DMS 273 treated with DMSO at 0.1 percent for 48 hours (cell line): ENCODE data around the gene ESR2.
"Not testable (repeated sequence)": the region's sequence is repeated elsewhere in the genome, so short reads cannot be mapped to it uniquely, and the experiment has no call there.

Experiments
- DNase-seq: peaks from one replicate; lab custom pipeline; 2025; lab: John Stamatoyannopoulos, UW

The ESR2 gene

DNA sequence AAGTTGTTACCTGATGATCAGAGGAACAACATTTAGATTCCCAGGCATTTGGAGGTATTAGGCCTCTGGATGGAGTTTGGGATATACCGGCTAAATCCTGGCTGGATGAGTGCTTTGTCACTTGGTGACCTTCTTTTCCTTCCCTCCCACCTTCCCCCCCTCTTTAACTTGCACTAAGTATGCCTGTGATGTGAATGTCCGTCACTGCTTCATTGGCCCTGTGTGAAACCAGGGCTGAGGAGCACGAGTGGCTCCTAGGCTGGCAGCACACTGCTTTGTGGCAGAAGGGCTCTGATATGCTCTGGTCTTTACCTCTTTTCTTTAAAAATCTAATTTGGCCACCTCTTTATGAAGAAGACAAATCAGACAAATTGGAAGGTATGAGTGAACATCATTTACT lies 95.7 kb downstream of the ESR2 start:
- no peak for DNase-seq

DNA sequence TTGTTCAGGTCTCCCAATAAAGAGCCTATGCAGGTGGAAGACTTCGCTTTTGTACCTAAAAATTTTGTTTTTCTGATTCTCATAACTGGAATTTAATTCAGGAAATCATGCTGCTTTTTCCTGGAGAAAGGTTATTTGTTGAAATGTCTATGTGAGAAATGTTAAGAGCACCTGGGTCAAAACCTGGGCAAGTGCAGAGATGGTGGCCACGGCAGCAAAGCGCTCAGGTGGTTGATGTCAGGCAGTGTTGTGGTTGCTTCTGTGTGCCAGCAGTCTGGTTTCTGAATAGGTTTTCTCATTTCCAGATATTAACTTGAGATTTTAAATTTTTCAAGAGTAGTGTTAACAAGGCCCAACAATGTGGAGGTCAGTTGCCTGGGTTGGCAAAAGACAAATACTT lies 96.2 kb downstream of the ESR2 start:
- DNase-seq, result no peak

DNA sequence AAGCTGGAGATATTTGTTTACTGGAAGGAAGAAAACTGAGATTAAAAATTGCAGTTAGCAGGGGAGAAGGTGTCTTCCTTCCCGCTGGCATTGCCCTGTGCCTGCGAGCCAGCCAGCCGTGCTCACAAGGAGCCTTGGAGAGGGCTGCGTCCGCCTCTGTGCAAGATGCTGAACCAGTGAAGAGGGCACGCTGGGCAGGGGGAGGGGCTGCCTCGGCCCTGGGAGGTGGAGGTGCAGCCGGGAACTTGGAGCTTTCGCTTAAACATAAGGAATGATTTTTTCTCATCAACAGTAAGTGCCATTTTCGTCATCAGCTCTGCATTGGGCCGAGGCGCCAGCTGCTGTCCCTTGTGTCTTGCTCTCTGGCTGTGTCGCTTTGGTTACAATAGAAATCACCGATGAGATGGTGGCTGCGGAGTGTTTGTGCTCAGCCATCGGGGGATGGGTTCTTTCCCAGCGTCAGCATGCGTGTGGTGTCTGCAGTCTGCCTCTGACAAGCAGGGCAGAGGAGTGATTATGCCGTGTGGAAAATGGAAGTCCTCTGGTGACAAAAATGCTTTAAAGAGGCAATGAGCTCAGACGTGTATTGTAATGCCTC lies 97.3 kb downstream of the ESR2 start:
- no peak for DNase-seq

DNA sequence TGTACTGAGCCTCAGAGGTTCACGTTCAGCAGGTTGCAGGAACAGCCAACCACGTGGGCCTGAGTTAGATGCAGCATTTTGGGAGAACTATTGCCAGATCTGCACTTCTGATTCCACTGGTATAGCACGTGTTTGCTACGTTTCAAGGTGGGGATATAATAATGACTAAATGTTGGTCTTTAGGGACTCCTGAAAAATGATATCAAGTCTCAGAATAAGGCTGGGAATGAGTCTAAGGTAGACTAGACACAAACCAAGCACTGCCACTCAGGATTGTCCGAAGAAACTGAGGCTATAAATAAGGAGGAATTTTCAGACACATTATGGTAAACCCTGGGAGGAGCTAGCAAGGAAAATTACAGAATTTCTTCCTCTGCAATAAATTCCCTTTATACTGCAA lies 98.1 kb downstream of the ESR2 start:
- no peak for DNase-seq

DNA sequence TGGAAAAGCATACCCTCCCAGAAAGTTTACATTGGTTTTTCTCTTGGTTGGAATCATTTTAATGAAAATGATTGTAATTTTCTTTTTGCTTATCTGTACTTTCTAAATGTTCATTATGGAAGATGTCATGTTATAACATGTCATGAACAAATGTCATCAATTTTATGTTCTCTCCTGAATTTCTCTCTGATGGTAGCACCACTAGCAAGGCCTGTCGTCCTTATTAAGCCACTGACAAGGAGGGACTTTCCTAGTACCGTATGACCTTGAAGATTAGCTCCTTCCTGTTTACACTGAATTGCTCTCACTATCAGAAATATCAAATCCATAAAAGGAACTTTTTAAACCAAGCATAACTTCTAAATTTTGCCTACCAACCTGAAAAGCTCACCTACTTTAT lies 99.0 kb downstream of the ESR2 start:
- DNase-seq, result no peak

DNA sequence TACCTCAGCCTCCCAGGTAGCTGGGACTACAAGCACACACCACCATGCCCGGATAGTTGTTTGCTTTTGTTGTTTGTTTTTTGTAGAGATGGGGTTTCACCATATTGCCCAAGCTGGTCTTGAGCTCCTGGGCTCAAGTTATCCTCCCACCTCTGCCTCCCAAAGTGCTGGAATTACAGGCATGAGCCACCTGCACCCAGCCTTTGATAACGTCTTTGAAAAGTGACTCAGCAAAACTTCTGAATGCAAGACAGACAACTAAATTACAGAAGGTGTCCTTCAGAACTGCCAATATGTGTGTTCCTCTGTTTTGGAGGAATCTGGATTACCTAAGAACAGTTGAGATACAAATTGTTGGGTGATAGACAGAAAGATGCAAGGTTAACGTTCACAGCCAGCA lies 99.8 kb downstream of the ESR2 start:
- no peak for DNase-seq

DNA sequence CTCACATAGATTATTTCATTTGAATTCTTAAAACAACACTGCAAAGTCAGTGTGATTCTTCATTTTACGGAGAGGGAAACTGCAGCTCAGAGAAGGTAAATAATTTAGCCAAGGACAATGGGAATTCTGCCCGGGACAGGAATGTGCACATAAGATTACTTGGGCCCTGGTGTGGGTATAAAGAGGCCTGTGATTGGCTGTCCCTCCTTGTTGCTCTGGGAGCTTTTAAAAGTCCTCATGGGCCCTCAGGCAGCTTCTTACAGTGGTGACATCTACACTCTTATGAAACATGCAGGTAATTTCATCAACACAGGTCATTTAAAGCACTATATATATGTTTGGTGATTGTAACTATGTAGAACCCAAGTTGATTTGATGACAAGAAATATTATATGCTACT lies 100.3 kb downstream of the ESR2 start:
- DNase-seq, result no peak

DNA sequence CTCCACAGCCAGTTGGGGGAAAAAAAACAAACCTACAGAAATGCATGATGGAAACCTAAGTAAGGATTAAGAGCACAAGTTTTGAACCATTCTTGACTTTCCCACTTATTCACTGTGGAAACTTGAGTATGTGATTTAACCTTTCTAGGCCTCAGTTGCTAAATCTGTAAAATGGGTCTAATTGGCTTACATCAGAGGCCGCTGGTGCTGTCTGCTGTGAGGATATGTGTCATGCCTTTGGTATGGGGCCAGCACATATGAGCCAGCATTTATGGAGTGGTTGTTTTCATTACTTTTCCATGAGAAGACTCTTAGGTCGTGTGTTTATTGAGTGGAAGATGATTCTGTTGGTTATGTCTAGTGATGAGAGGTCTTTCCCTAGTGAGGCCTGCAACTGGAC lies 102.4 kb downstream of the ESR2 start:
- DNase-seq, result no peak

DNA sequence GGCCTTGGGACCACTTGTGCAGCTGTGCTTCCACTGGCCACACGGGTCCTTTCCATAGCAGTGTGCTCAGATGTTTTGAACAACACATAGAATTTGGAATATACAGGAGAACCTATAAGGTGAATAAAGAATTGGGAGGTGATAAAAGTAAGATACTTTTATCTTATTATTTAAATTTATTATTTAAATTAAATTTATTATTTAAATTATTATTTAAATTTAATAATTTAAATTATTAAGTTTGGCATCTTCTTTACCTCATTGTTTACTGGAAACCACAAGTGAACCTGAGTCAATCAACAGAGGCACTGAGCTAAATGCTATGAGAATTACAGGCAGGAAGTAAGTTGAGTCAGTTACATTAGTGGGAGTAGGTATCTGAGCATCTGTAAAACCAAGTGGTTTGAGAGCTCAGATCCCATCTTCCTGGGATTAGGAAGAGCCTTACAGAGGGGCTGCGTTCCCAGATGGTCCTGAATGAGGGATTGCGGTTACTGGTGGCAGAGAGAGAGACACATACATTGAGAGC lies 103.1 kb downstream of the ESR2 start:
- no peak for DNase-seq

DNA sequence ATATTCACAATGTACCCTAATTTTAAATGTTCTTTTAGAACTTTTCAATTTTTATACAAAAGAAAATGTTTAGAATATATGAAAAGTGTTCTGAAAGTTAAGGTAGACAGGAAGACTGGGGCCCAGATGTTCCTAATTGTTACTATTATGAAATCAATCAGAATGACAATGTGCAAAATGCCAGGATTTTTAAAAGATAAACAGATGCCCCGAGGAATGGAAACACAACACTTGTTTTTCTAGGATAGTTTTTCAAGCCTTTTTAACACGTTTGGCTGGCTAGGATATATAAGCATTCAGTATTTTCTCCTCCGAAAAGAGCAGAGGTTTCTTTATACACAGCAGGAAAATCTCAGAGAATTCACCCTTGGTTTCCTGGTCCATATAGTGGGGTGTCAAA lies 106.8 kb downstream of the ESR2 start:
- no peak for DNase-seq

DNA sequence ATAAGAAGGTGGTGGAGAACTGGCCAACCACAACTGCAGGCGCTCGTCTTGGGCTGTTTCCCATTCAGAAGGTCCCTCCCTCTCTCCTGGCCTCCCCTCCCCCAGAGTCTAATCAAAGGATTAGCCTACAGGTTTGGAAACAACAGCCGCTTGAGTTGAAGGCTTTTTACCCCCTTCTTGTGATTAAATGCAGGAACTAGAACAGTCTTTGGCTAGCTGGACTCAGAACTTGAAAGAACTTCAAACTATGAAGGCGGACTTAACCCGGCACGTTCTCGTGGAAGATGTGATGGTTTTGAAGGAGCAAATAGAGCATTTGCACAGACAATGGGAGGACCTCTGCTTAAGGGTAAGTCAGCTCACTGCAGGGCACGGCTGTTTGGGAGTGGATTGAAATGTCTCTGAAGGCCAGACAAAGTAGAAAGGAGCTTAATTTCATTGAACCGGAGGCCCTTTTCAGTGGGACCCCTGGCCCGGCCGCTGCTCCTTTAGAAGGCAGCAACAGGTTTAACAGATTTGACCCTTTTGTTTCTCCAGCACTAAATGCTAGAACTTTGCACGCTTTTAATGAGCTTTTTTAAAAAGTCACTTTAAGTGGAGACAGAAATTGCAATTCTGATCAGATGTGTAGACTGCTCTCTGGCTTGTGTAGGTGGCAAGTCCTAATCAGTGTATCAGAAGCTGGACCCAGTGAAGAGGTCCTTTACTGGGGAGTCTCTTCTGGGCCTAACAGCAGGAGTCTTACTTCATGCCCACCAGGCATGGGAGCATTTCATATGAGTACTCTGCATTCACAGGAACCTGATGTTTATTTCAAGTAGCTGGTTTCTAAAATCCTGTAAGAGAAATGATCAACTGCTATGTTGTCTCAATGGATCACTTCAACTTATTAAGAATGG lies 107.7 kb downstream of the ESR2 start:
- no peak for DNase-seq

DNA sequence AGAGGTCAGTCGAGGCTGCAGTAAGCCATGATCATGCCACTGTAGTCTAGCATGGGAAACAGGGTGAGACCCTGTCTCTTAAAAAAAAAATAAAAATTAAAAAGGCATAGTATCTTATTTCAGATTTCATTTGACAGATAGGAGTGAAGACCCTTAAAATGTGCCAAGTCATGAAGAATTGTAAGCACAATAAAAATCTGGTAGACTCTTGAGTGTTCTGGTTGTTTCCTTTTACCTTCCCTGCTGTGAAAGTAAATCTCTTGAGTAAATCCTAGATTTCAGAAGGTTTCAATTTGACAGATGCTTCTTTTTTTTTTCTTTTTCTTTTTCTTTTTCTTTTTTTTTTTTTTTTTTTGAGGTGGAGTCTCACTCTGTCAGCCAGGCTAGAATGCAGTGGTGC lies 109.0 kb downstream of the ESR2 start:
- DNase-seq, result no peak

DNA sequence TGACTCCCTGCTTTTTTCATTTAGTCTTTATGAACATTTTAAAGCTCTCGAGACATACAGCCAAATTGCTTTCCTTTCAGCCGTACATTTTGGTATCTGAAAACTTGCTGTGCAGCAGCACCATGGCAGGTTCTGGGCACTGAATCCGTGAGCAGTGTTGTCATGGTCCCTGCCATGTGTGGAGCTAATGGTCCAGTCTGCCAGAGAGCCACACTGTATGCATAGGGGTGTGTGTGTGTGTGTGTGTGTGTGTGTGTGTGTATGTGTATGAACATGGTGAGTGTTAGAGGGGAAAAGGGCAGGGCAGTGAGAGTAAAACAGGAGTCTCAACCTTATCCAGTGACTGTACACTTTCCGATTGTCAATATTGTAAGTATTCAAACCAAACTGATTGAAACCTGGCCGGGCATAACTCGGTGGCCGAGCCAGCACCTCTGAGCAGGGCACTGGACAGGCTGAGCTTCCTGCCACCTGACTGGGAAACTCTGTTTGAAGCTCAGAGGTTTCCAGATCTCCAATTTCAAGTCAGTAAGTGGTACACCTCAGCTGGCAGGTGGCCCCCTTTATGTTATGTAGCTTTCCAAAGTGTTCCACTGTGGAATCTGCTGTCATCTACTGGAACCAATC lies 110.0 kb downstream of the ESR2 start:
- DNase-seq, result no peak

DNA sequence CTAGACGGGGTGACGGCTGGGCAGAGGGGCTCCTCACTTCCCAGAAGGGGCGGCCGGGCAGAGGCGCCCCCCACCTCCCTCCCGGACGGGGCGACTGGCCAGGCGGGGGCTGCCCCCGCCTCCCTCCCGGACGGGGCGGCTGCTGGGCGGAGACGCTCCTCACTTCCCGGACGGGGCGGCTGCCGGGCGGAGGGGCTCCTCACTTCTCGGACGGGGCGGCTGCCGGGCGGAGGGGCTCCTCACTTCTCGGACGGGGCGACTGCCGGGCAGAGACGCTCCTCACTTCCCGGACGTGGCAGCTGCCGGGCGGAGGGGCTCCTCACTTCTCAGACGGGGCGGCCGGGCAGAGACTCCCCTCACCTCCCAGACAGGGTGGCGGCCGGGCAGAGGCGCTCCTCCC lies 111.3 kb downstream of the ESR2 start:
- DNase-seq, result not testable (repeated sequence)

DNA sequence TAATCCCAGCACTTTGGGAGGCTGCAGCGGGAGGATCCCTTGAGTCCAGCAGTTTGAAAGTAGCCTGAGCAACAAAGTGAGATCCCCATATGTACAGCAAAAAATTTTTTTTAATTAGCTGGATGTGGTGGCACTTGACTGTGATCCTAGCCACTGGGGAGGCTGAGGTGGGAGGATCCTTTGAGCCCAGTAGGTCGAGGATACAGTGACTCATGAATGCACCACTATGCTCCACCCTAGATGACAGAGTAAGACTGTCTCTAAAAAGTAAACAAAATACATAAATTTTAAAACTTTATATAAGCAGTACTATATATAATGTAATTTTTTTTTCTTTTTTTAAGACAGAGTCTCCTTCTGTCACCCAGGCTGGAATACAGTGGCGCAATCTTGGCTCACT lies 115.4 kb downstream of the ESR2 start:
- no peak for DNase-seq

DNA sequence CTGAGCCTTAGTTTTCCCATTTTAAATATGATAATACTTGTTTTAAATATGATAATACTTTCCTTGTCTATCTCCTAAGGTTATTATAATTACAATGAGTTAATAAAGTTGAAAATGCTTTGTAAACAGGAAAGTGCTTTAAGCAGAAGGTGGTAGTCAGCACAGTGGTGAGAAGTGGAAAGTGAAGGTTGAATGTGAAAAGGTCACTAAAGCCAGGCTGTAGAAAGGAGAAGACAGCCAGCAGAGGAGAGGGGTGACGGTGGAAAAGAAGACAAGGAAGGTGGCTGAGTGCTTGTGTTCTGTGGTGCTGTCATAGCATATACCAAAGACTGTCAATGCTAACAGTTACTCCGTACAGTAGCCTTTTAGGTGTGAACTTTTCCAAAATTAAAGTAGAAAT lies 117.8 kb downstream of the ESR2 start:
- no peak for DNase-seq

DNA sequence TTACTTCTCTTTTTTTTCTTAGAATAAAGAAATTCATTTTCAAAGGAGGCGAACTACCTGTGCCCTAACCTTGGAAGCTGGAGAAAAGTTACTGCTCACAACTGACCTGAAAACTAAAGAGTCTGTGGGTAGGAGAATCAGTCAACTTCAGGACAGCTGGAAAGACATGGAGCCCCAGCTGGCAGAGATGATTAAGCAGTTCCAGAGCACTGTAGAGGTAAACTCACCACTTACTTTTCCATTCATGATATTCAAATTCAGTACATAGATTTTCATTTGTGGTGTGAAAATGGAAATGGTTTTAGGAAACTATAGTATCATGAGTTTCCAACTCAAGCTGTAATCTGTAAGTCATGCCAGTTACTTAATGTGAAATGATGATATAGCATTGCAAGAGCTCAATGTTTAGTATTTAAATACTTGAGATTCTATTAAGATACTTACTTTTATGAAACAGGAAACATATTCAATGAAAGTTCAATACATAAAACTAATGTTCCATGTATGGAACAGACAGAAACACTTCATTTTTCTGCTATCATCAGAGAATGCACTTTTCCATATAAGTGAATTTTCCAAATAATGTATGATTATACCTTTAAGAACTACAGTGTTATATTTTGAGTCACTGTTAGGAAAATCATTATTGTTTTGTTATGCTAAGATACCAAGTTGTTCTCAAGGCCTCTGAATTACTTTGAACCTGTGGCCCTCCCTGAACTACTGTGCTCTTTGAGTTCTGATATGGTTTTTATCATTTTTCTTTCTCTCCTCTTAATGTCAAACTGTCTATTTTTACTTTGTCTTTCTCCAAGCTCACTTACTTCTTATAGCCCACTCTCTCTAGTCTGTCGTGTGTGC lies 119.0 kb downstream of the ESR2 start:
- DNase-seq, result no peak

DNA sequence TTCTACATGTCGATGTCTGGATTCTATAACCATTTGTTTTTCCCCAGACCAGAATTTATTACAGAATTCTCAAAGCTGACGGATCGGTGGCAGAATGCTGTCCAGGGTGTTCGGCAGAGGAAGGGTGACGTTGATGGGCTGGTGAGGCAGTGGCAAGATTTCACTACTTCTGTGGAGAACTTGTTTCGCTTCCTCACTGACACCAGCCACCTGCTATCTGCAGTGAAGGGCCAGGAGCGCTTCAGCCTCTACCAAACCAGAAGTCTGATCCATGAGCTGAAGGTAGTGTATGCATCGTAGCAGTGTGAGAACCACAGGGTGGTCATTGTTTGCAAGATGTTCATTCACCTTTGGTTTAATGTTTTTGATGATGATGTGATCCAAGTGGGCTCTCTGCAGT lies 124.0 kb downstream of the ESR2 start:
- no peak for DNase-seq

DNA sequence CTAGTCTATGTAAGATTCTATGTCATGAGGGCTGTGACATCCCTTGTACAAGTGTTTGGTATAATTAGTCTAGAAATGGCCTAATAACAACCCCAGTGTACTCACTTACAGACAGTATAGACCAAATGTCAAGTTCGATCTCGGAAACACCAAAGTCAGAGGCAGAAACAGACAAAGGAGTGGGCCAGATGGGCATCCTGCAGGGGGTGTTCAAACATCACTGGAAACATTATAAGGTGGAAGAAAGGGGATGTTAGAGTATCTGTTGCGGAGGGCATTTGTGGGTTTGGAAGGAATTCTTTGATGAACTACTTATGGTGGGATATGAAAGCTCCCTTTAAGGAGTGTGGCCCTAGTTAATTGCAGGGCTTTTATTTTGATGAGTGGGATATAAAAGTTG lies 134.6 kb downstream of the ESR2 start:
- DNase-seq, result no peak

DNA sequence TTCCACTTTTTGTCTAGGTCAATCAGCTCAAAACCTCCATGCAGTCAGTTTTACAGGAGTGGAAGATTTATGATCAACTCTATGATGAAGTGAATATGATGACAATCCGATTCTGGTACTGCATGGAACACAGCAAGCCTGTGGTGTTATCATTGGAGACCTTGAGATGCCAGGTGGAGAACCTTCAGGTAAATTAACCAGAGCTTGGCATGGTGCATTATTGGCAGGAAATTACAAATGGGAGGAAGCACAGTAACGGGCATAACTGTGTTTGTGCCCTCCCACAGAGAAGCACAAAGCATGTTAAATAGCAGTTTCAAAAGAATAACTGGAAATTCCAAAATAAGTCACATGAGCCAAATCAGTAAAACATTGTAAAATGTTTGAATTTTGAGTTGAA lies 135.6 kb downstream of the ESR2 start:
- no peak for DNase-seq

DNA sequence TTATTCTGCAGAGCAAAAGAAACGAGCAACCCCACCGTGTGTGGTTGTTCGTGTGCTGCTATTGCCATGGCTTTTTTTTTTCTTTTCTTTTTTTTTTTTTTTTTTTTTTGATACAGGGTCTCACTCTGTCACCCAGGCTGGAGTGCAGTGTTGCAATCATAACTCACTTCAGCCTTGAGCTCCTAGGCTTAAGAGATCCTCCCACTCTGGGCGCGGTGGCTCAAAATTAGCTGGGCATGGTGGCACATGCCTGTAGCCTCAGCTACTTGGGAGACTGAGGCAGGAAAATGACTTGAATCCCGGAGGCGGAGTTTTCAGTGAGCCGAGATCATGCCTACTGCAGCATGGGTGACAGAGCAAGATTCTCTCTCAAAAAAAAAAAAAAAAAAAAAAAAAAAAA lies 144.2 kb downstream of the ESR2 start:
- no peak for DNase-seq

DNA sequence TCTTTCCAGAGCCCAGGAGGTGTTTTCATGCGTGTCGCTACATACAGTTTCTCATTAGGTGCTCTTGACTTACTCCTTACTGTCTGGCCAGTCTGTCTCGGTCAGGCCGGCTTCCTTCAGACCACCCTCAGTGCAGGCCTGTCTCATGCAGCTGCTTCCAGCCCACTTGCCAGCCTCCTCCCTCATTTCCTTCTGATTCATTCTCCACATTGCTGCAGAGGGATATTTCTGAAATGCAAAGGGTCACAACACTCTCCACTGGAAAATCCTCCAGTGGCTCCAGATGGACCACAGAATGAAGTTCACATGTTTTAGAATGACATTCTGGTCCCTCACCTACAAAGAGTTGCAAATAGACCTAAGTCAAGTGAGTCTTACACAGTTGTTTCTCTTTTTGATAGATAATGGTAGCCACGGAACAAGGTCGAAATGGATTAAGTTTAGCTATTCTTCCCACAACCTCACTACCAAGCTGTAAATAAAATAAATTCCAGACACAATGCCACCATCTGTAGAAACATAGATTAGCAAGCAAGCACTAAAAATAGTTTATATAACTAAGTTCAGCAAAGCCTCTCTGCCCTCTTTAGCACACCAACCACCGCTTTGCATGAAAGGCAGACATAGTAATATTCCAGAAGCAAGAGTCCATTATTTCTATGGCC lies 146.9 kb downstream of the ESR2 start:
- DNase-seq, result no peak
